HepG2 (cell line): ENCODE results near the gene CATSPERE. TPM values are rescaled to one million over a fixed set of nuclear protein-coding genes. Genes with fewer than 3 reads are reported as not detected.

Experiments used
- ATAC-seq: fragments of 200-7000 bp; cut with Tn5 transposase; 3 replicates; pipeline ENCODE4 v1.9.1; 2020; ENCODE audit warnings: mild to moderate bottlenecking, moderate library complexity
- BruUV-seq: library from RNA; stranded (reverse); fragments of 400-500 nt; replicated peaks from 2 replicates; lab custom pipeline; 2021; lab: Mats Ljungman, UMichigan
- CTCF ChIA-PET: fragments of 300-600 bp; formaldehyde crosslinking; extraction: SDS; loops from one replicate; lab custom pipeline; 2021; ENCODE audit warnings: low total read pairs, inconsistent platforms, low intra/inter-chr PET ratio; lab: Yijun Ruan, JAX
- POLR2A ChIA-PET: fragments of 350-600 bp; sonication (Branson Sonifier 250); formaldehyde crosslinking; loops from one replicate; lab custom pipeline; 2020; ENCODE audit warnings: antibody characterized with exemption, inconsistent platforms; lab: Yijun Ruan, JAX
- DNase-seq: peaks from one replicate; pipeline ENCODE4 v3.0.0-alpha.2; 2015; ENCODE audit warnings: low spot score
- FAIRE-seq: peaks from 3 replicates; lab custom pipeline; 2011; peaks lifted over from hg19 to GRCh38; lab: Jason Lieb, UNC
- H2AFZ ChIP-seq: one replicate; pipeline ENCODE4 v1.6.1; 2011; ENCODE audit warnings: low read length, inconsistent platforms
- H3K27ac ChIP-seq: fragments of 300-600 bp; 3 replicates; pipeline ENCODE4 v1.8.0; 2011; ENCODE audit warnings: mixed run types, mild to moderate bottlenecking, mixed read lengths, low read length, inconsistent platforms; ENCODE audit not compliant: insufficient read depth; ENCODE audit errors: extremely low read length
- H3K27me3 ChIP-seq, 2 experiments: fragments of 200-600 bp in 1 of 2; 2 replicates in 1 of 2; 3 replicates in 1 of 2; pipeline versions ENCODE4 v1.6.0 to v1.8.0; 2011; ENCODE audit warnings: low read length in 2 of 2, mild to moderate bottlenecking in 2 of 2, moderate library complexity in 2 of 2, inconsistent platforms in 1 of 2; ENCODE audit not compliant: insufficient read depth in 2 of 2, control insufficient read depth in 1 of 2
- H3K36me3 ChIP-seq, 2 experiments: fragments of 200-600 bp in 1 of 2; replicated peaks in 1 of 2; 2 replicates in 1 of 2; 3 replicates in 1 of 2; pipeline versions ENCODE4 v1.5.1 to v1.8.0; 2011; ENCODE audit warnings: low read length in 2 of 2, inconsistent platforms in 1 of 2; ENCODE audit not compliant: insufficient read depth in 2 of 2, control insufficient read depth in 1 of 2
- H3K4me1 ChIP-seq: 2 replicates; pipeline ENCODE4 v1.5.1; 2012; ENCODE audit warnings: low read length, inconsistent platforms; ENCODE audit not compliant: insufficient read depth
- H3K4me2 ChIP-seq: 2 replicates; pipeline ENCODE4 v1.6.0; 2011; ENCODE audit warnings: low read depth, low read length, inconsistent platforms
- H3K4me3 ChIP-seq, 3 experiments: fragments of 200-600 bp in 1 of 3; sonication (generic), shearing (Covaris generic) in 1 of 3; replicated peaks in 1 of 3; 2 replicates each; pipeline ENCODE4 v1.5.1; 2011 to 2016; ENCODE audit warnings: low read length in 3 of 3, inconsistent platforms in 2 of 3, low read depth in 2 of 3, mild to moderate bottlenecking in 2 of 3, control low read depth in 1 of 3, mixed read lengths in 1 of 3; ENCODE audit not compliant: insufficient read depth in 1 of 3
- H3K79me2 ChIP-seq: one replicate; pipeline ENCODE4 v1.6.1; 2011; ENCODE audit warnings: low read length, inconsistent platforms; ENCODE audit not compliant: insufficient read depth
- H3K9ac ChIP-seq: 2 replicates; pipeline ENCODE4 v1.6.0; 2011; ENCODE audit warnings: mild to moderate bottlenecking, low read depth, low read length, inconsistent platforms; ENCODE audit not compliant: insufficient read depth
- H3K9me3 ChIP-seq: 2 replicates; pipeline ENCODE4 v1.5.1; 2012; ENCODE audit warnings: mild to moderate bottlenecking, low read length
- H4K20me1 ChIP-seq: 2 replicates; pipeline ENCODE4 v1.6.0; 2011; ENCODE audit warnings: inconsistent platforms, mild to moderate bottlenecking, low read length, moderate library complexity; ENCODE audit not compliant: insufficient read depth
- CBX1 ChIP-seq: IDR thresholded peaks from one replicate; pipeline ENCODE4 v1.6.1; 2016; ENCODE audit warnings: antibody characterized with exemption, low read depth
- MEIS2 ChIP-seq: sonication (generic); formaldehyde crosslinking; IDR thresholded peaks from 2 replicates; pipeline ENCODE4 v1.9.0; 2021; ENCODE audit warnings: mild to moderate bottlenecking, missing genetic modification reagents
- MTF2 ChIP-seq: sonication (generic); formaldehyde crosslinking; IDR thresholded peaks from 2 replicates; pipeline ENCODE4 v1.5.0; 2020; ENCODE audit warnings: missing genetic modification reagents, borderline replicate concordance
- SAFB2 ChIP-seq: sonication (generic); formaldehyde crosslinking; IDR thresholded peaks from 2 replicates; pipeline ENCODE4 v1.5.1; 2020; ENCODE audit warnings: missing genetic modification reagents, low read depth, mild to moderate bottlenecking, borderline replicate concordance
- SKIL ChIP-seq: sonication (generic); formaldehyde crosslinking; IDR thresholded peaks from 2 replicates; pipeline ENCODE4 v1.8.0; 2022; ENCODE audit warnings: missing genetic modification reagents, mild to moderate bottlenecking, moderate library complexity, borderline replicate concordance
- ZNF660 ChIP-seq: sonication (generic); formaldehyde crosslinking; IDR thresholded peaks from 2 replicates; pipeline ENCODE4 v1.5.1; 2020; ENCODE audit warnings: mild to moderate bottlenecking, low read depth, missing genetic modification reagents, borderline replicate concordance
- ZNF704 ChIP-seq: sonication (generic); formaldehyde crosslinking; IDR thresholded peaks from 2 replicates; pipeline ENCODE4 v1.8.1; 2023; ENCODE audit warnings: mild to moderate bottlenecking, inconsistent platforms, moderate library complexity, missing genetic modification reagents, borderline replicate concordance
- ZNF784 ChIP-seq: sonication (generic); formaldehyde crosslinking; IDR thresholded peaks from 2 replicates; pipeline ENCODE4 v1.5.1; 2020; ENCODE audit warnings: missing genetic modification reagents, mild to moderate bottlenecking, borderline replicate concordance
- WGBS: methylation state at CpG from one replicate; pipeline ENCODE4 v1.1.6; 2017; ENCODE audit warnings: low lambda C conversion rate; 5-methylcytosine and 5-hydroxymethylcytosine counted together
- in situ Hi-C: cut with HindIII; loops from 2 replicates; pipeline ENCODE4 v1.10.0; 2017; ENCODE audit warnings: low pct_unique_long_range_greater_than_20kb; ENCODE audit not compliant: extremely low pct_ligation_motif_present
- intact Hi-C: fragments of 100-400 bp; cut with micrococcal nuclease; formaldehyde crosslinking; loops from one replicate; pipeline ENCODE4 v1.10.0; 2022; ENCODE audit not compliant: unreplicated experiment
- polyA plus RNA-seq, 8 experiments: library from polyadenylated mRNA; depleted of rRNA in 3 of 8; stranded (reverse) in 7 of 8; unstranded in 1 of 8; fragments of >200 nt; fragmentation: Illumina TruSeq in 4 of 8; extraction: Trizol in 4 of 8; gene quantifications; 2 replicates each; pipeline versions ENCODE4 v1.2.1 to v1.2.3, GENCODE V29; 2011 to 2016; ENCODE audit warnings: low read depth in 4 of 8, missing spikeins in 1 of 8, mixed read lengths in 1 of 8; ENCODE audit not compliant: insufficient read depth in 1 of 8
- total RNA-seq, 5 experiments: library from RNA; depleted of rRNA; stranded (reverse); fragments of >200 nt; fragmentation: Illumina TruSeq; extraction: Trizol; gene quantifications; 2 replicates each; pipeline ENCODE4 v1.2.3, GENCODE V29; 2016; ENCODE audit warnings: low read depth in 1 of 5
- TF ChIP-seq, protein P1 (sequence below): sonication (generic); formaldehyde crosslinking; IDR thresholded peaks from 2 replicates; pipeline ENCODE4 v1.5.0; 2020; ENCODE audit warnings: mild to moderate bottlenecking, low read depth, missing genetic modification reagents, borderline replicate concordance
- TF ChIP-seq, protein P2 (sequence below): sonication (generic); formaldehyde crosslinking; IDR thresholded peaks from 2 replicates; pipeline ENCODE4 v1.4.0; 2020; ENCODE audit warnings: mild to moderate bottlenecking, missing genetic modification reagents

The CATSPERE gene
- total and polyA plus RNA-seq, 2 of the 13 experiments (the other 11 are each of a cell fraction or from before 2014, with no cell fraction given) = 0.34 to 0.51 TPM

- TF ChIP-seq ZNF784 (CRISPR knock-in tag) (no peak), ZNF660 (no peak), SAFB2 (CRISPR knock-in tag) (no peak), ZNF704 (CRISPR knock-in tag) (no peak), MTF2 (CRISPR knock-in tag) (no peak), CBX1 (no peak)
- TF ChIP-seq, protein P1, sequence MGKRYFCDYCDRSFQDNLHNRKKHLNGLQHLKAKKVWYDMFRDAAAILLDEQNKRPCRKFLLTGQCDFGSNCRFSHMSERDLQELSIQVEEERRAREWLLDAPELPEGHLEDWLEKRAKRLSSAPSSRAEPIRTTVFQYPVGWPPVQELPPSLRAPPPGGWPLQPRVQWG = no peak
Measured at GRCh38 chr1:244642526-244642925, 181.5 kb downstream of the CATSPERE start (continued).

- CTCF ChIA-PET = no interaction called here
- H3K27ac ChIP-seq = no peak overlapping the region
- H3K4me1 ChIP-seq = no peaks in the 10 kb centered on the region
- in situ Hi-C loops (no loop called here), intact Hi-C loops (no loop called here)
- H3K36me3 ChIP-seq = no peaks in the 10 kb centered on the region
- H3K4me2 ChIP-seq = no peak overlapping the region
- H2AFZ ChIP-seq = no peak overlapping the region
- H3K27me3 ChIP-seq = peaks cover 0 to 12% of the 10 kb centered on the region in 2 experiments; a peak in 2 of 5 replicates
- no peak for DNase-seq
- no TSS peak for BruUV-seq
- no peak overlapping the region for H3K9ac ChIP-seq
- H4K20me1 ChIP-seq = no peaks in the 10 kb centered on the region
- no peak for FAIRE-seq
- no peak overlapping the region for H3K4me3 ChIP-seq
- H3K9me3 ChIP-seq = no peaks in the 10 kb centered on the region
- ATAC-seq = no peak
- POLR2A ChIA-PET = no interaction called here
- H3K79me2 ChIP-seq = no peaks in the 10 kb centered on the region
- WGBS = 49% methylated on average over 9 of the region's 14 CpGs
- TF ChIP-seq SKIL (CRISPR knock-in tag) (no peak), MEIS2 (no peak)
- TF ChIP-seq, protein P2, sequence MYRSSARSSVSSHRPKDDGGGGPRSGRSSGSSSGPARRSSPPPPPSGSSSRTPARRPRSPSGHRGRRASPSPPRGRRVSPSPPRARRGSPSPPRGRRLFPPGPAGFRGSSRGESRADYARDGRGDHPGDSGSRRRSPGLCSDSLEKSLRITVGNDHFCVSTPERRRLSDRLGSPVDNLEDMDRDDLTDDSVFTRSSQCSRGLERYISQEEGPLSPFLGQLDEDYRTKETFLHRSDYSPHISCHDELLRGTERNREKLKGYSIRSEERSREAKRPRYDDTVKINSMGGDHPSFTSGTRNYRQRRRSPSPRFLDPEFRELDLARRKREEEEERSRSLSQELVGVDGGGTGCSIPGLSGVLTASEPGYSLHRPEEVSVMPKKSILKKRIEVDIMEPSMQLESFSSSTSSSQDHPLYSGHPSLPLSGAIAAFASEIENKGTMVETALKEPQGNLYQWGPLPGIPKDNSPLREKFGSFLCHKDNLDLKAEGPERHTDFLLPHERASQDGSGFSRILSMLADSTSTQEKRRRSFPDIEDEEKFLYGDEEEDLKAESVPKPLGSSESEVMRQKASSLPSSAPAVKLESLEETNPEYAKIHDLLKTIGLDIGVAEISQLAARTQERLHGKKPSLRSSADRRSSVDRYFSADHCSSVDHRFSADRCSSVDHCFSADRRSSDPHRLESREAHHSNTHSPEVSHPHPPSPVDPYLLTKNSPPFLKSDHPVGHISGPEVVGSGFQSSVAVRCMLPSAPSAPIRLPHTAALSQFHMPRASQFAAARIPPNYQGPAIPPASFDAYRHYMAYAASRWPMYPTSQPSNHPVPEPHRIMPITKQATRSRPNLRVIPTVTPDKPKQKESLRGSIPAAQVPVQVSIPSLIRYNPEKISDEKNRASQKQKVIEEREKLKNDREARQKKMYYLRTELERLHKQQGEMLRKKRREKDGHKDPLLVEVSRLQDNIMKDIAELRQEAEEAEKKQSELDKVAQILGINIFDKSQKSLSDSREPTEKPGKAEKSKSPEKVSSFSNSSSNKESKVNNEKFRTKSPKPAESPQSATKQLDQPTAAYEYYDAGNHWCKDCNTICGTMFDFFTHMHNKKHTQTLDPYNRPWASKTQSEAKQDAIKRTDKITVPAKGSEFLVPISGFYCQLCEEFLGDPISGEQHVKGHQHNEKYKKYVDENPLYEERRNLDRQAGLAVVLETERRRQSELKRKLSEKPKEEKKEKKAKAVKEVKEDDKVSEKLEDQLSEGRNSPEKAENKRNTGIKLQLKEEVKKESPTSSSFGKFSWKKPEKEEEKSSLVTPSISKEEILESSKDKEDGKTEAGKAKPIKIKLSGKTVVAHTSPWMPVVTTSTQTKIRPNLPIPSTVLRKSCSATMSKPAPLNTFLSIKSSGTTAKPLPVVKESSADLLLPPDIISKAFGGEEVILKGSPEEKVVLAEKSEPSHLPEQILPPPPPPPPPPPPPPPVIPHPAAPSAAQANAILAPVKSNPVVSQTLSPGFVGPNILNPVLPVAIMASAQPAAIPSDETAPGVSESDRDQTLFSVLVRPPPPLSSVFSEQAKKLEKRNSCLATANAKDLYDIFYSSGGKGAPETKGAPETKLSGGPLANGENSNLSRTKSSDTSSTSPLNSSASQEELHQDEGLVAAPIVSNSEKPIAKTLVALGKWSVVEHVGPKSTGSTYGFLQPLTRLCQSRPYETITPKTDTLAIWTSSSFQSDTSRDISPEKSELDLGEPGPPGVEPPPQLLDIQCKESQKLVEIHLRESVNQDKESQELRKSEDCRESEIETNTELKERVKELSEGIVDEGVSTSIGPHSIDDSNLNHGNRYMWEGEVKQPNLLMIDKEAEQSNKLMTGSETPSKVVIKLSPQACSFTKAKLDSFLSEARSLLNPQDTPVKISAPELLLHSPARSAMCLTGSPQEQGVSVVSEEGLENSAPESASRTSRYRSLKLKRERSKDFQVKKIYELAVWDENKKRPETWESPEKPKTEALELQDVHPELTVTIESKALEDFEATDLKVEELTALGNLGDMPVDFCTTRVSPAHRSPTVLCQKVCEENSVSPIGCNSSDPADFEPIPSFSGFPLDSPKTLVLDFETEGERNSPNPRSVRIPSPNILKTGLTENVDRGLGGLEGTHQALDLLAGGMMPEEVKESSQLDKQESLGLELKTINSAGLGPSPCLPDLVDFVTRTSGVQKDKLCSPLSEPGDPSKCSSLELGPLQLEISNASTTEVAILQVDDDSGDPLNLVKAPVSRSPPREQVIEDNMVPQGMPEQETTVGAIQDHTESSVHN = no peak
Measured at GRCh38 chr1:244642988-244643387, 181.9 kb downstream of the CATSPERE start.
